K562 (cell line): ENCODE data around the gene TSC22D1.

ENCODE experiments used
- EZH2 ChIP-seq: IDR thresholded peaks from 2 replicates; pipeline ENCODE4 v1.6.1; 2012; ENCODE audit warnings: low read depth, mild to moderate bottlenecking, inconsistent platforms, low read length, borderline replicate concordance
- HNRNPH1 ChIP-seq: fragments of 200-400 bp; formaldehyde crosslinking; optimal IDR thresholded peaks from 2 replicates; pipeline ENCODE3; 2017; ENCODE audit warnings: low read depth, mild to moderate bottlenecking, low read length, moderate library complexity
- NBN ChIP-seq: fragments of 450-650 bp; IDR thresholded peaks from 2 replicates; pipeline ENCODE4 v1.6.1; 2016; ENCODE audit warnings: low read depth, mild to moderate bottlenecking
- TF ChIP-seq, protein P1 (sequence below), 3 experiments: IDR thresholded peaks in 2 of 3; conservative IDR thresholded peaks in 1 of 3; 2 replicates each; pipeline ENCODE4 v1.5.1; 2011 to 2012; ENCODE audit warnings: low read length in 3 of 3, mild to moderate bottlenecking in 3 of 3, control low read depth in 2 of 3, improper control_type of control experiment in 1 of 3, inconsistent platforms in 1 of 3, low read depth in 1 of 3, mixed read lengths in 1 of 3, moderate library complexity in 1 of 3; ENCODE audit not compliant: insufficient read depth in 2 of 3

DNA sequence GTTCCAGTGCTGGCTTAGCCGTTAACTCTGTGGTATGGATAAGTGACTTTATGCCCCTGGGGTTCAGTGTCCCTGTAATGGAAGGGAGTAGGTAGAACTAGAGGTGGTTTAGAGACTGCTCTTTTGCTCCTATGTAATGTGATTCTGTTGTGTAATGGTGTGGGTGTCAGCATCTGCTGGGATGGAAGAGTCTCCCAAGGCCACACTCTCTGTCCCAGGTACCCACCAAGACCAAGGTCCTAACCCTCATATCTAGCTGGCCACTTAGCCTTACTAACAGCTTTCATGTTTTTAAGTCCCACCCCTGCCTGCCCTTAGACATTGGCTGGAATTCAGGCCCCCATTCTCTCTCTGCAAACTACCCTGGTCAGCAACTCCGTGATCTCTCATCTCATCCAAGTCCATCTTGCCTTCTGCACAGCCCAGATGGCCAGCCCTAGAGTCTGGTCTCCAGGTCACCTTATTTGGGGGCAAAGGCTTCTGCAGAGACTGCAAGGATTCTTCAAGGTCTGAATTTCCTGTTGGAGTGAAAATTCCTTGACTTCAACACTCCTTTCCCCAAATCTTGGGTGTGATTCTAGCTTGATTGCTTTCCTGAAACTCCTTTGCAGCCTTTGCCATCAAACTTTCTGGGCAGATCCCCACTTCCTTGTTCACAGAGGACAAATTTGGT lies 154.1 kb downstream of the TSC22D1 start:
- TF ChIP-seq EZH2 (no peak), NBN (no peak), HNRNPH1 (no peak)
- TF ChIP-seq, protein P1, sequence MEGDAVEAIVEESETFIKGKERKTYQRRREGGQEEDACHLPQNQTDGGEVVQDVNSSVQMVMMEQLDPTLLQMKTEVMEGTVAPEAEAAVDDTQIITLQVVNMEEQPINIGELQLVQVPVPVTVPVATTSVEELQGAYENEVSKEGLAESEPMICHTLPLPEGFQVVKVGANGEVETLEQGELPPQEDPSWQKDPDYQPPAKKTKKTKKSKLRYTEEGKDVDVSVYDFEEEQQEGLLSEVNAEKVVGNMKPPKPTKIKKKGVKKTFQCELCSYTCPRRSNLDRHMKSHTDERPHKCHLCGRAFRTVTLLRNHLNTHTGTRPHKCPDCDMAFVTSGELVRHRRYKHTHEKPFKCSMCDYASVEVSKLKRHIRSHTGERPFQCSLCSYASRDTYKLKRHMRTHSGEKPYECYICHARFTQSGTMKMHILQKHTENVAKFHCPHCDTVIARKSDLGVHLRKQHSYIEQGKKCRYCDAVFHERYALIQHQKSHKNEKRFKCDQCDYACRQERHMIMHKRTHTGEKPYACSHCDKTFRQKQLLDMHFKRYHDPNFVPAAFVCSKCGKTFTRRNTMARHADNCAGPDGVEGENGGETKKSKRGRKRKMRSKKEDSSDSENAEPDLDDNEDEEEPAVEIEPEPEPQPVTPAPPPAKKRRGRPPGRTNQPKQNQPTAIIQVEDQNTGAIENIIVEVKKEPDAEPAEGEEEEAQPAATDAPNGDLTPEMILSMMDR (IDR thresholded peaks at IDR 0.05 in 2 of 3, conservative IDR thresholded peaks at IDR 0.05 in 1 of 3; ENCODE audit: insufficient read depth in 2 of 3, low read depth in 1 of 3, low read length in 3 of 3) = no peak
